Epithelial cell of proximal tubule (primary cell): ENCODE results near the gene IFT88. TPM values are rescaled to one million over a fixed set of nuclear protein-coding genes. Genes with fewer than 3 reads are reported as not detected.

ENCODE experiments used
- DNase-seq: peaks from one replicate; pipeline ENCODE4 v3.0.0-alpha.2; 2011; ENCODE audit warnings: low read depth
- H3K4me3 ChIP-seq: 2 replicates; pipeline ENCODE4 v1.5.1; 2011; ENCODE audit warnings: low read depth, mild to moderate bottlenecking, low read length
- total RNA-seq: library from RNA; depleted of rRNA; stranded (reverse); fragments of >200 nt; gene quantifications from 2 replicates; pipeline ENCODE4 v1.2.3, GENCODE V29; 2015
- TF ChIP-seq, protein P1 (sequence below): conservative IDR thresholded peaks from 2 replicates; pipeline ENCODE4 v1.5.1; 2012; ENCODE audit warnings: low read depth, mild to moderate bottlenecking, low read length

IFT88 gene
- total RNA-seq, 1 donor from 2014 or later: 15.2 TPM

DNA sequence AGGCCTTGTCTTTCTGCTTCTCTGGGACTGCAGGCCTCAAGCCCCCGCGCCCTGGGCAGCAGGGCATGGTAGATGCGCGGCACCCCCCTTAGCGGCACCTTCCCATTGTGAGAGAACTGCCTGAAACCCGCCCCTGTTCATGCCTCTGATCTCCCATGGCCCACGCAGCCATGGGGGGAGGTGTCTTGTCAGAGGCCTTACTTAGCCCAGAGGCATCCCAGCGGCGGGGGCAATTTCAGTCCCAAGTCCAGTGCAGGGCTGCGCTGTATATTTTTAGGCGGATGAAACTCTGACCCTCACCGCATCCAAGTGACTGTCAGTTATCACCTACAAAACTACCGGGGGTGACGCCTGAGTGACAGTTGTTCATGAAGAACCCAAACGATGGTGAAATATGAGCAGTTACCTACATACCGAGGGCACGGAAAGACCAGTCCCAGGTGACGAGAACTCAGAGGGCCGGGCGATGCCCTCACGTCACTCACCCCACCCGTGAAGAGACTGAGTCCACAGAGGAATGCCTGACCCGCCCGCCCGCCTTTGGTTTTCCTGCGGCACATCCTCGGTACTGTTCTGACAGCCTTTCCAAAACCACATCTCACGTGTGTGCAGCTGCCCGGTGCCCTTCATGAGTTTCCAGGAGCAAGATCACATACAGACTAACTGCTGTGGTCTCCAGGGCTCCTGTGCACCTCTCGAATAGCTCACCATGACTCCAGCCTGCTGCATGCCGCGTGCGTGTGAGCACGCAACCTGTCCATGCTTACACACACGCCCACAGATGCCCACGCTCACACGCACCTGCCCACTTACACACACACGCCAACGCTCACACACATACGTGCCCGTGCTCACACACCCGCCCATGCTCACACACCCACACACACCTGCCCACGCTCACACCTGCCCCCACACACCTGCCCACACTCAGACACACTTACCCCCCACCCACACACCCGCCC, 150.9 kb downstream of the IFT88 start:
- no peak for DNase-seq
- no peak overlapping the region for H3K4me3 ChIP-seq
- TF ChIP-seq, protein P1, sequence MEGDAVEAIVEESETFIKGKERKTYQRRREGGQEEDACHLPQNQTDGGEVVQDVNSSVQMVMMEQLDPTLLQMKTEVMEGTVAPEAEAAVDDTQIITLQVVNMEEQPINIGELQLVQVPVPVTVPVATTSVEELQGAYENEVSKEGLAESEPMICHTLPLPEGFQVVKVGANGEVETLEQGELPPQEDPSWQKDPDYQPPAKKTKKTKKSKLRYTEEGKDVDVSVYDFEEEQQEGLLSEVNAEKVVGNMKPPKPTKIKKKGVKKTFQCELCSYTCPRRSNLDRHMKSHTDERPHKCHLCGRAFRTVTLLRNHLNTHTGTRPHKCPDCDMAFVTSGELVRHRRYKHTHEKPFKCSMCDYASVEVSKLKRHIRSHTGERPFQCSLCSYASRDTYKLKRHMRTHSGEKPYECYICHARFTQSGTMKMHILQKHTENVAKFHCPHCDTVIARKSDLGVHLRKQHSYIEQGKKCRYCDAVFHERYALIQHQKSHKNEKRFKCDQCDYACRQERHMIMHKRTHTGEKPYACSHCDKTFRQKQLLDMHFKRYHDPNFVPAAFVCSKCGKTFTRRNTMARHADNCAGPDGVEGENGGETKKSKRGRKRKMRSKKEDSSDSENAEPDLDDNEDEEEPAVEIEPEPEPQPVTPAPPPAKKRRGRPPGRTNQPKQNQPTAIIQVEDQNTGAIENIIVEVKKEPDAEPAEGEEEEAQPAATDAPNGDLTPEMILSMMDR: no peak

DNA sequence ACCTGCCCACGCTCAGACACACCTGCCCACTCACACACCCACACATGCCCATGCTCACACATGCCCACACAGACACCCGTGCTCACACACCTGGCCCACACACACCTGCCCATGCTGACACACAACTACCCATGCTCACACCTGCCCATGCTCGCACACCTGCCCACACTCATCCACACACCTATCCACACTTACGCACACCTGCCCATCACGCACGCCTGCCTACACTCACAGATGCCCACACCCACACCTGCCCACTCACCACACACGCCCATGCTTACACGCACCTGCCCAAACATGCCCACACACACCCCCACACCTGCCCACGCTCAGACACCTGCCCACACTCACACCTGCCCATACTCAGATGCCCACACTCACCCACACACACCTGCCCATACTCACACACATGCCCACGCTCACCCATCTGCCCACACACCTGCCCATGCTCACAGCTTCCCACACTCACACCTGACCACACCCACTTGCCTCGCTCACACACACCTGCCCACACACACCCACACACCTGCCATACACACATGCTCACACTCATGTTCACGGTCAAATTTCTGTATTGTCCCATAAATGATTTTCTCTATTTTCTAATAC, 152.1 kb downstream of the IFT88 start:
- TF ChIP-seq, protein P1: no peak
- H3K4me3 ChIP-seq: no peak overlapping the region
- no peak for DNase-seq

DNA sequence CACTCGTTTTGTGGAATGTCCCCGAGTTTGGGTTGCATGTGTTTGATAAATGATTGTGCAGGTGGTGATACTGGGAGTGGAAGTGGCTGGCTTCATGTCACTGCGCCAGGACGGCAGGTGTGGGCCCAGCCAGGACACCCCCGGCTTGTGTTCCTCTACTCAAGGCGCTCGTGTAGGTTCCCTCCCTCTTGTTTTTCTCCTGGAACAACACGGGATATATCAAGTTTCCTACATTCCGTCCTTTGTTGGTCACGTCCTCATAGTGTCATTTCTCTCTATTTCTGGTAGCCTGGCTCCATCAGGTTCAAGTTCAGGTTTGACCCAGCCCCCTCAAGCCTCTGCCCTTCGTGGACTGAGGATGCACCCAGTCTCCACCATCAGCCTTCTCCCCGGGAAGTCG, 152.8 kb downstream of the IFT88 start:
- TF ChIP-seq, protein P1: no peak
- DNase-seq: no peak
- no peak overlapping the region for H3K4me3 ChIP-seq

DNA sequence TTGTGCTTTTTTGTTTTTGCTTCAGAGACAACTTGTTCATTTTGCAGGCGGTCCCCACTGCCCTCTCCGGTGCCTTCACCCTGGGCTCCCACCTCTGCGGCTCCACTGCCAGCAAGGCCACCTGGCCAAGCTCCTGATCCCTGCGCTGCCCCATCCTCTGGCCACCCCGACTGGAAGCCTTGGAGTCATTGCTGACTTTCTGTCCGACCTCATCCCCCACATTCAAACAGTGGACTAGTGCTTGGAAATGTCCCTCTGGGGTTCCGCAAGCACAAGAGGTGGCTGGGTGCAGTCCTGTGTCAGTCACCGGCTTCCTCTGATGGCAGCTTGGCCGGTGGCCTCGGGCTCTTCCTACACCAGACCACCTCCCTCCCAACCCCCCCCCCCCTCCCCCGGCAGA, 153.5 kb downstream of the IFT88 start:
- no peak for DNase-seq
- TF ChIP-seq, protein P1: no peak
- H3K4me3 ChIP-seq: no peak overlapping the region

DNA sequence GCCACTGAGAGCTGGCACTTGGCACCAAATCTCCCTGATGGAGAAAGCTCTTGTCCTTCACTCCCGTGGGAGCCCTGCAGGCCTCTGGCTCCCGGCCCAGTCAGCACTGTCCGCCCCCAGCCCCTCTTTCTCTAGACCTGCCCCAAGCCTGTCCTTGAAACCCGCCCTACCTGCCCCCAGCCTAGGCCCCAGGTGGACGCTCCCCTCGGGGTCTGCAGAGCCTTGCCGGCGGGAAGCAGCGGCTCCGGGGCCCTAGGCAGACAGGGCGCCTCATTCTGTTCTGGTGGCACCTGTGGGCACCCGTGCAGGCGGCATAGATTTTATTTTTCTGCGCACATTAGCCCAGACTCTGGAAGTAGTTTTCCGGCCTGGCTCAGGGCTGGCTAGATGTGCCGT, 154.1 kb downstream of the IFT88 start:
- no peak for DNase-seq
- TF ChIP-seq, protein P1: no peak
- H3K4me3 ChIP-seq: no peak overlapping the region

DNA sequence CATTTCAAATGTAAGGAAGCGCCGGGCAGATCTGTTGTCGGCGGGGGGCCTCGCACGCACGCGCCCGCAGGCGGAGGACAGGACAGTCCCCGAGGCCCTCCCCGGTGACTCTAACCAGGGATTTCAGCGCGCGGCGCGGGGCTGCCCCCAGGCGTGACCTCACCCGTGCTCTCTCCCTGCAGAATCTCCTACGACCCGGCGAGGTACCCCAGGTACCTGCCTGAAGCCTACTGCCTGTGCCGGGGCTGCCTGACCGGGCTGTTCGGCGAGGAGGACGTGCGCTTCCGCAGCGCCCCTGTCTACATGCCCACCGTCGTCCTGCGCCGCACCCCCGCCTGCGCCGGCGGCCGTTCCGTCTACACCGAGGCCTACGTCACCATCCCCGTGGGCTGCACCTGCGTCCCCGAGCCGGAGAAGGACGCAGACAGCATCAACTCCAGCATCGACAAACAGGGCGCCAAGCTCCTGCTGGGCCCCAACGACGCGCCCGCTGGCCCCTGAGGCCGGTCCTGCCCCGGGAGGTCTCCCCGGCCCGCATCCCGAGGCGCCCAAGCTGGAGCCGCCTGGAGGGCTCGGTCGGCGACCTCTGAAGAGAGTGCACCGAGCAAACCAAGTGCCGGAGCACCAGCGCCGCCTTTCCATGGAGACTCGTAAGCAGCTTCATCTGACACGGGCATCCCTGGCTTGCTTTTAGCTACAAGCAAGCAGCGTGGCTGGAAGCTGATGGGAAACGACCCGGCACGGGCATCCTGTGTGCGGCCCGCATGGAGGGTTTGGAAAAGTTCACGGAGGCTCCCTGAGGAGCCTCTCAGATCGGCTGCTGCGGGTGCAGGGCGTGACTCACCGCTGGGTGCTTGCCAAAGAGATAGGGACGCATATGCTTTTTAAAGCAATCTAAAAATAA, 154.7 kb downstream of the IFT88 start:
- no peak for DNase-seq
- TF ChIP-seq, protein P1: no peak
- H3K4me3 ChIP-seq: peak overlapping the region; percentile 49
